Measurements from ENCODE around the gene SMIM1.

SMIM1 gene

GRCh38 chr1:3822421-3822820 lies 49.9 kb downstream of the SMIM1 start:
- no peak for DNase-seq (ENCODE audit: low spot score)

DNA sequence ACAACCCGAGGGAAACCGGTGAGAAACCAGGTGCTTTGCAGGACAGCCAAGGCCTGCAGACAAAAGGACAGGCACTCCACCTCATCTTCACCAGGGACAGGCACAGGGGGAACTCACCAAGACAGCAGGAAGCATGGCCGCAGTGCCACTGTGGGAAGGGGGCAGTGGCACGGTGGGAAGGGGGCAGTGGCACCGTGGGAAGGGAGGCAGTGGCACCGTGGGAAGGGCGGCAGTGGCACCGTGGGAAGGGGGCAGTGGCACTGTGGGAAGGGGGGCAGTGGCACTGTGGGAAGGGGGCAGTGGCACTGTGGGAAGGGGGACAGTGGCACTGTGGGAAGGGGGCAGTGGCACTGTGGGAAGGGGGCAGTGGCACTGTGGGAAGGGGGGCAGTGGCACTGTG lies 52.1 kb downstream of the SMIM1 start:
- DNase-seq (ENCODE audit: low spot score), result no peak

DNA sequence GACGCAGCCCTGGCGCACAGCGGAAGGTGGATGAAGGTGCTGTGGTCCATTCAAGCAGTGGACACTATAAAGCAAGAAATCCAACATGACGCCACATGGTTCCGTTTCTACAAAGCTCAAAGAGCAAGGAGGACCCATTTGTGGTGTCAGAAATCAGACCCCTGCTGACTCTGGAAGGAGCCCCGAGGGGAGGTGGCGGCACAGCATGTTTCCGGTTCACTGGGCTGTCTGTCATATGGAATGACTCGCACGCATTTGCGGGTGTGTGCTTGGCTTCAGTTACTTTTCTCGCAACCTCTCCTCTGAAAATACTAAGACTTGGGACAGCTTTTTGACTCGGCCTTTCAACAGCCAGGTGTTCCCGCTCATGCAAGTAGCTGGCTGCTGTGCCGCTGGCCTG lies 52.8 kb downstream of the SMIM1 start:
- no peak for DNase-seq (ENCODE audit: low spot score)
